ENCODE results near the gene GNMT.

GNMT gene

GRCh38 chr6:42932412-42932811 lies 28.1 kb upstream of the GNMT start:
- DNase-seq (ENCODE audit: low read depth, low spot score) = no peak
- POLR2A ChIA-PET = interaction anchor here (0.5 to 1.3 kb wide), 2 partner anchors 29 to 51 kb away, joined by 3 to 4 read pairs; no protein-coding TSS in a partner anchor
- CTCF ChIA-PET = no interaction called here
- TF ChIP-seq CTCF (IDR thresholded peaks at IDR 0.05; ENCODE audit: insufficient read depth, low read length, missing control alignments) = no peak
- H3K4me3 ChIP-seq (ENCODE audit: low read depth, low read length) = no peak overlapping the region

GRCh38 chr6:42933205-42933604 lies 27.3 kb upstream of the GNMT start:
- POLR2A ChIA-PET = interaction anchor here (0.5 kb wide), 1 partner anchor 28 kb away, joined by 3 read pairs; no protein-coding TSS in a partner anchor
- H3K4me3 ChIP-seq (ENCODE audit: low read depth, low read length) = no peak overlapping the region
- DNase-seq (ENCODE audit: low read depth, low spot score) = no peak
- no peak for TF ChIP-seq CTCF (IDR thresholded peaks at IDR 0.05; ENCODE audit: insufficient read depth, low read length, missing control alignments)
- CTCF ChIA-PET = no interaction called here

GRCh38 chr6:42935322-42935721 lies 25.2 kb upstream of the GNMT start:
- no peak for DNase-seq (ENCODE audit: low read depth, low spot score)
- no peak overlapping the region for H3K4me3 ChIP-seq (ENCODE audit: low read depth, low read length)
- no peak for TF ChIP-seq CTCF (IDR thresholded peaks at IDR 0.05; ENCODE audit: insufficient read depth, low read length, missing control alignments)
- ChIA-PET CTCF (no interaction called here), POLR2A (no interaction called here)

GRCh38 chr6:42936398-42936797 lies 24.2 kb upstream of the GNMT start:
- H3K4me3 ChIP-seq (ENCODE audit: low read depth, low read length) = no peak overlapping the region
- no peak for TF ChIP-seq CTCF (IDR thresholded peaks at IDR 0.05; ENCODE audit: insufficient read depth, low read length, missing control alignments)
- POLR2A ChIA-PET = no interaction called here
- DNase-seq (ENCODE audit: low read depth, low spot score) = no peak
- CTCF ChIA-PET = no interaction called here

- POLR2A ChIA-PET = interaction anchor here (1.7 kb wide), 1 partner anchor 8 kb away, joined by 6 read pairs; the partner anchor contains the start of gene CNPY3
- DNase-seq (ENCODE audit: low read depth, low spot score) = no peak
- TF ChIP-seq CTCF (IDR thresholded peaks at IDR 0.05; ENCODE audit: insufficient read depth, low read length, missing control alignments) = no peak
- H3K4me3 ChIP-seq (ENCODE audit: low read depth, low read length) = no peak overlapping the region
- CTCF ChIA-PET = interaction anchor here (0.7 kb wide), 1 partner anchor 292 kb away, joined by 3 read pairs; no protein-coding TSS in a partner anchor
These were observed 22.8 kb upstream of the GNMT start for GRCh38 chr6:42937548-42938427.

- ChIA-PET CTCF (no interaction called here), POLR2A (interaction anchor here (1.7 kb wide), 1 partner anchor 9 kb away, joined by 6 read pairs; the partner anchor contains the start of gene CNPY3)
- TF ChIP-seq CTCF (IDR thresholded peaks at IDR 0.05; ENCODE audit: insufficient read depth, low read length, missing control alignments) = no peak
These were observed 22.1 kb upstream of the GNMT start for GRCh38 chr6:42938428-42938796.

More at GRCh38 chr6:42938428-42938796, 22.1 kb upstream of the GNMT start:
- H3K4me3 ChIP-seq (ENCODE audit: low read depth, low read length) = no peak overlapping the region
- no peak for DNase-seq (ENCODE audit: low read depth, low spot score)

Data from AG04449 (cell line).